GM23338 (cell line): ENCODE results near the gene LTBP3. TPM values are rescaled to one million over a fixed set of nuclear protein-coding genes. Genes with fewer than 3 reads are reported as not detected.

ENCODE experiments used
- ATAC-seq: fragments of 200-7000 bp; cut with Tn5 transposase; 3 replicates; pipeline ENCODE4 v1.9.1; 2020
- DNase-seq: peaks from one replicate; pipeline ENCODE4 v3.0.0-alpha.2; 2015; ENCODE audit warnings: low spot score
- H2AFZ ChIP-seq: fragments of 200-600 bp; sonication (generic); 2 replicates; pipeline ENCODE4 v1.8.0; 2016; ENCODE audit warnings: antibody characterized with exemption, mild to moderate bottlenecking, moderate library complexity
- H3F3A ChIP-seq: fragments of 200-600 bp; sonication (generic); replicated peaks from 2 replicates; pipeline ENCODE4 v1.8.0; 2017; ENCODE audit warnings: antibody characterized with exemption, mixed run types, low read depth
- H3K27ac ChIP-seq: fragments of 200-600 bp; sonication (generic); 2 replicates; pipeline ENCODE4 v1.6.1; 2016; ENCODE audit warnings: low read depth
- H3K27me3 ChIP-seq: fragments of 200-600 bp; sonication (generic); 2 replicates; pipeline ENCODE4 v1.8.0; 2016; ENCODE audit warnings: mild to moderate bottlenecking, mixed run types, moderate library complexity; ENCODE audit not compliant: insufficient read depth
- H3K36me3 ChIP-seq: fragments of 200-600 bp; sonication (generic); 2 replicates; pipeline ENCODE4 v1.8.0; 2016; ENCODE audit warnings: mild to moderate bottlenecking; ENCODE audit not compliant: insufficient read depth
- H3K4me1 ChIP-seq: fragments of 200-600 bp; sonication (generic); 2 replicates; pipeline ENCODE4 v1.8.0; 2016; ENCODE audit warnings: mild to moderate bottlenecking, moderate library complexity; ENCODE audit not compliant: insufficient read depth
- H3K4me2 ChIP-seq: fragments of 200-600 bp; sonication (generic); 2 replicates; pipeline ENCODE4 v1.7.1; 2017; ENCODE audit warnings: mixed run types
- H3K4me3 ChIP-seq: fragments of 200-600 bp; sonication (generic); 2 replicates; pipeline ENCODE4 v1.6.1; 2016; ENCODE audit warnings: mixed run types
- H3K79me2 ChIP-seq: fragments of 200-600 bp; sonication (generic); replicated peaks from 2 replicates; pipeline ENCODE4 v1.8.0; 2017; ENCODE audit warnings: mild to moderate bottlenecking; ENCODE audit not compliant: insufficient read depth
- H3K9me2 ChIP-seq: fragments of 200-600 bp; sonication (generic); 2 replicates; pipeline ENCODE4 v1.8.0; 2017; ENCODE audit not compliant: insufficient read depth
- H4K20me1 ChIP-seq: fragments of 200-600 bp; sonication (generic); replicated peaks from 2 replicates; pipeline ENCODE4 v1.8.0; 2017; ENCODE audit warnings: mild to moderate bottlenecking; ENCODE audit not compliant: insufficient read depth
- H3K27ac Mint-ChIP-seq: 2 replicates; pipeline ENCODE4 v1.8.0; 2020; ENCODE audit warnings: inconsistent platforms, mild to moderate bottlenecking, moderate library complexity, mixed read lengths
- H3K27me3 Mint-ChIP-seq: 3 replicates; pipeline ENCODE4 v1.8.0; 2022; ENCODE audit warnings: low read depth, mild to moderate bottlenecking, moderate library complexity, mixed read lengths, inconsistent platforms; ENCODE audit not compliant: insufficient read depth, poor library complexity
- H3K36me3 Mint-ChIP-seq: 3 replicates; pipeline ENCODE4 v1.8.0; 2021; ENCODE audit warnings: low read depth, mild to moderate bottlenecking, inconsistent platforms, moderate library complexity, mixed read lengths
- H3K4me1 Mint-ChIP-seq: 3 replicates; pipeline ENCODE4 v1.8.0; 2020; ENCODE audit warnings: mild to moderate bottlenecking, inconsistent platforms, mixed read lengths
- H3K4me3 Mint-ChIP-seq: 3 replicates; pipeline ENCODE4 v1.8.0; 2021; ENCODE audit warnings: moderate library complexity, mild to moderate bottlenecking, inconsistent platforms, mixed read lengths
- H3K9me3 Mint-ChIP-seq: 3 replicates; pipeline ENCODE4 v1.8.0; 2020; ENCODE audit warnings: moderate library complexity, mild to moderate bottlenecking, inconsistent platforms, mixed read lengths
- CREB1 ChIP-seq: fragments of 250-450 bp; sonication (Bioruptor Pico); IDR thresholded peaks from 2 replicates; pipeline ENCODE4 v1.5.0; 2020; ENCODE audit warnings: low read depth, mild to moderate bottlenecking, moderate library complexity
- CTCF ChIP-seq, 2 experiments: fragments of 200-600 bp in 1 of 2; sonication (generic) in 1 of 2; conservative IDR thresholded peaks; 2 replicates each; pipeline versions ENCODE4 v1.5.1 to v1.6.1; 2016 to 2017; ENCODE audit warnings: antibody characterized with exemption in 2 of 2, low read depth in 2 of 2, mild to moderate bottlenecking in 2 of 2, moderate library complexity in 1 of 2
- ETS1 ChIP-seq: IDR thresholded peaks from 2 replicates; pipeline ENCODE4 v1.6.1; 2016; ENCODE audit warnings: antibody characterized with exemption
- EZH2 ChIP-seq: fragments of 200-600 bp; sonication (generic); IDR thresholded peaks from one replicate; pipeline ENCODE4 v1.8.0; 2017; ENCODE audit warnings: antibody characterized with exemption, mild to moderate bottlenecking, low read depth; ENCODE audit not compliant: unreplicated experiment
- EZH2phosphoT487 ChIP-seq: fragments of 200-600 bp; sonication (generic); IDR thresholded peaks from one replicate; pipeline ENCODE4 v1.8.1; 2018; ENCODE audit warnings: antibody characterized with exemption; ENCODE audit not compliant: unreplicated experiment
- NANOG ChIP-seq: IDR thresholded peaks from 2 replicates; pipeline ENCODE4 v1.6.1; 2016; ENCODE audit warnings: antibody characterized with exemption, borderline replicate concordance
- POLR2AphosphoS5 ChIP-seq: IDR thresholded peaks from 2 replicates; pipeline ENCODE4 v1.6.1; 2016; ENCODE audit warnings: antibody characterized with exemption, low read depth
- REST ChIP-seq: IDR thresholded peaks from one replicate; pipeline ENCODE4 v1.6.1; 2018; ENCODE audit warnings: antibody characterized with exemption; ENCODE audit not compliant: unreplicated experiment
- STAT1 ChIP-seq: IDR thresholded peaks from one replicate; pipeline ENCODE4 v1.6.1; 2016; ENCODE audit warnings: antibody characterized with exemption; ENCODE audit not compliant: unreplicated experiment
- ZNF114 ChIP-seq: fragments of 250-450 bp; sonication (Bioruptor Pico); IDR thresholded peaks from 2 replicates; pipeline ENCODE4 v1.5.0; 2020; ENCODE audit warnings: mild to moderate bottlenecking, moderate library complexity
- polyA plus RNA-seq: library from polyadenylated mRNA; unstranded; fragments of >200 nt; fragmentation: Nextera tagmentation; extraction: Ambion mirVana; gene quantifications from 2 replicates; pipeline ENCODE4 v1.2.1, GENCODE V29; 2016
- total RNA-seq: library from RNA; depleted of rRNA; stranded (reverse); fragments of >200 nt; shearing (Covaris generic); gene quantifications from 2 replicates; pipeline ENCODE4 v1.2.3, GENCODE V29; 2014

The LTBP3 gene
- total and polyA plus RNA-seq, 2 experiments from 2014 or later, result 9.5 to 29.2 TPM

- DNase-seq (no peak), ATAC-seq (peak; percentile 15)
- Mint-ChIP-seq H3K27me3 (peaks cover 13% of the 10 kb centered on the region), H3K27ac (peak overlapping the region; percentile 99), H3K4me1 (peaks cover 34% of the 10 kb centered on the region), H3K36me3 (peaks cover 9% of the 10 kb centered on the region), H3K9me3 (no peaks in the 10 kb centered on the region), H3K4me3 (peak overlapping the region; percentile 100)
- TF ChIP-seq ETS1 (no peak), REST (no peak), ZNF114 (CRISPR knock-in tag) (no peak), CTCF (conservative IDR thresholded peaks at IDR 0.05; ENCODE audit: low read depth in 2 of 2) (no peak)
- H3K4me3 ChIP-seq, result peak overlapping the region; percentile 91
- peaks cover 6% of the 10 kb centered on the region for H4K20me1 ChIP-seq
- peak overlapping the region; percentile 87 for H3K27ac ChIP-seq
- peaks cover 20% of the 10 kb centered on the region for H3K4me1 ChIP-seq
- peaks cover 27% of the 10 kb centered on the region for H3F3A ChIP-seq
- peaks cover 8% of the 10 kb centered on the region for H3K79me2 ChIP-seq
- H3K36me3 ChIP-seq, result no peaks in the 10 kb centered on the region
- H3K9me2 ChIP-seq, result no peaks in the 10 kb centered on the region
- peaks cover 3% of the 10 kb centered on the region; the same call in 1 of the 2 replicates for H3K27me3 ChIP-seq
- peak overlapping the region; percentile 99 for H3K4me2 ChIP-seq
- H2AFZ ChIP-seq, result peak overlapping the region; percentile 98
Observed at GRCh38 chr11:65569164-65569972, 11.2 kb upstream of the LTBP3 start.

GRCh38 chr11:65565624-65566453, 7.7 kb upstream of the LTBP3 start:
- Histone ChIP-seq H3K36me3 (no peaks in the 10 kb centered on the region), H3F3A (peaks cover 12% of the 10 kb centered on the region), H3K27ac (no peak overlapping the region), H4K20me1 (no peaks in the 10 kb centered on the region), H3K79me2 (peaks cover 5% of the 10 kb centered on the region), H3K4me1 (peaks cover 15% of the 10 kb centered on the region), H3K27me3 (no peaks in the 10 kb centered on the region), H3K9me2 (no peaks in the 10 kb centered on the region), H2AFZ (no peak overlapping the region), H3K4me2 (no peak overlapping the region), H3K4me3 (no peak overlapping the region)
- Mint-ChIP-seq H3K4me3 (no peak overlapping the region), H3K4me1 (peaks cover 22% of the 10 kb centered on the region), H3K27ac (no peak overlapping the region), H3K9me3 (no peaks in the 10 kb centered on the region), H3K27me3 (peaks cover 10% of the 10 kb centered on the region), H3K36me3 (no peaks in the 10 kb centered on the region; the same call in 2 of the 3 replicates)
- no peak for DNase-seq
- no peak for ATAC-seq
- no peak for TF ChIP-seq NANOG
- no peak for TF ChIP-seq POLR2AphosphoS5
- no peak for TF ChIP-seq CTCF (conservative IDR thresholded peaks at IDR 0.05; ENCODE audit: low read depth in 2 of 2)
- no peak for TF ChIP-seq ETS1
- TF ChIP-seq CREB1 (CRISPR knock-in tag), result no peak
- TF ChIP-seq STAT1, result no peak
- no peak for TF ChIP-seq EZH2
- TF ChIP-seq ZNF114 (CRISPR knock-in tag), result no peak
- no peak for TF ChIP-seq EZH2phosphoT487
